ENCODE data around the gene PRPH2.
"Not testable (repeated sequence)": the region's sequence is repeated elsewhere in the genome, so short reads cannot be mapped to it uniquely, and the experiment has no call there.

The PRPH2 gene

DNA sequence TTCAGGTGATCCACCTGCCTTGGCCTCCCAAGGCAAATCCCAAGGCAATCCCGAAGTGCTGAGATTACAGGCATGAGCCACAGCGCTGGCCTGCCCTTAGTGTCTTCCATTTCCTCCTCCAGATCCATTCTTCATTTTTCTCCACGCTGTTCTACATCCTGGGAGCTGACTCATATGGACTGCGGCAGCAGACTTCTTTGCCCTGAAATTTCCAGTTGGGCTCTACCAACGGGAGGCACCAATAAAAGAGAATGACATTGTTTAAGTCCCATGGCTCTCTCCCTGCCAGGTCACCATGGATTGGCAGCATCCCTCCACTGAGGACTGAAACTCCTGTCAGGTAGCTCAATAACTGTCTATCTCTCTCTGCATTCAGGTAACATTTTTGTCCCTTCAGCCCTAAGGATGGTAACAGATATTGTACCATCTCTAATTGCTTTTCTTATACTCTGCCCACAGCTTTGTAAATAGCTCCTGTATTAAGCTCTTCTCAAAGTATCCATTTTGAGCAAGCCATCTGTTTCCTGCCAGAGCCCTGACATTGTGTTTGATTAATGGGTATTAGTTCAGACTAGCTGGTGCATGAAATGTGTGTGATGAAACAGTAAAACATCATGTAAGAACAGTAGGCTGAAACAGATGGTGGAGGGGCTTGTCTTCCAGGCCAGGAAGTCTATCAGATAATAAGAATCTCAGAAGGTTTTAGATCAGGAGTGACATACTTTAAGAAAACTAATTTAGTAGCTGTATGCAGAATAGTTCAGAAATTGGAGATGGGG lies 19.9 kb upstream of the PRPH2 start:
- DNase-seq (ENCODE audit: low read depth in 4 of 4, low spot score in 1 of 4), result no peak

DNA sequence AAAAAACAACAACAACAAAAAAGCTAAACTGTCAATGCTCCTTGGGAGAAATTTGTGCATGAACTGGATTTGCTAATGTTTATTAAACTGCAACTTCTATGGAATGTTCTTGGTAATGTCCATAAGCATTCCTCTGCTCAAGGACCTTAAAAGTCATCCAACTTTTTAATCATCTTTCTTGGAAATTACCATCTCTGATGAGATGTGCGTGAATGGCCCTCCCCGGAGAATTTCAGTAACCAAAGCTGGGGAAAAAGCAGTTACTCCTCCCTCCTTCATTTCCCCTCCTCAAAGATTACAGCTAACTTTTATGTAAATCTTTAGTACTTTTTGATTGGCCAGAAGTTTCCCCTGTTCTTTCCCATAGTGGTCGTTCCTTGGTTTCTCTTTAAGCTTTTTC lies 18.3 kb upstream of the PRPH2 start:
- no peak for DNase-seq (ENCODE audit: low read depth in 4 of 4, low spot score in 1 of 4)

DNA sequence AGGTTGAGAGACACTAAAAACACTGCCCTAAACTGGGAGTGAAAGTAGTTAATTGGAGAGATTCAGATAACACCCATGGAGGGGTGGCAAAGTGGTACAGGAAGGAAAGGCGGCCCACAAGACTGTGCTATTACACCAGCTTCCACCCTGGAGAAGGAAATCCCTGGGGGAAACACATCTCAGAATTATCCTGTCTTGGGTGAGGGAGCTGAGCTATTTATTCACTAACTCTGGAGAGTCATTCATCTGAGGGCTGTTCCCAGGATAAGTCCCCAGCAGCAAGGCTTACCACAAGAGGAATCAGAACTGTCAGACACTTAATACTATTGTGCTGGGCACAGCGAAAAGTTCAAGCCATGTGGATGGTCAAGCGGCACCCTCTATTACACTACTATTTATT lies 13.6 kb upstream of the PRPH2 start:
- DNase-seq (ENCODE audit: low read depth in 4 of 4, low spot score in 1 of 4), result no peak

DNA sequence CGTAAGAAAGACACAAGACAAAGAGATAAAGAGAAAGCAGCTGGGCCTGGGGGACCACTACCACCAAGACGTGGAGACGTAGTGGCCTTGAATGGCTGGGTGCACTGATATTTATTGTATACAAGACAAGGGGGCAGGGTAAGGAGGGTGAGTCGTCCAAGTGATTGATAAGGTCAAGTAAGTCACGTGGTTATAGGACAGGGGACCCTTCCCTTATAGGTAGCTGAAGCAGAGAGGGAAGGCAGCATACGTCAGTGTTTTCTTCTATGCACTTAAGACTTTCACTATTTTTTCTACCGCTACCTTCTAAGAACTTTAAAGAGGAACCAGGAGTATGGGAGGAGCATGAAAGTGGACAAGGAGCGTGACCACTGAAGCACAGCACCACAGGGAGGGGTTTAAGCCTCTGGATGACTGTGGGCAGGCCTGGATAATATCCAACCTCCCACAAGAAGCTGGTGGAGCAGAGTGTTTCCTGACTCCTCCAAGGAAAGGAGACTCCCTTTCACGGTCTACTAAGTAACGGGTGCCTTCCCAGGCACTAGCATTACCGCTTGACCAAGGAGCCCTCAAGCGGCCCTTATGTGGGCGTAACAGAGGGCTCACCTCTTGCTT lies 11.6 kb upstream of the PRPH2 start:
- DNase-seq (ENCODE audit: low read depth in 4 of 4, low spot score in 1 of 4), result not testable (repeated sequence)

DNA sequence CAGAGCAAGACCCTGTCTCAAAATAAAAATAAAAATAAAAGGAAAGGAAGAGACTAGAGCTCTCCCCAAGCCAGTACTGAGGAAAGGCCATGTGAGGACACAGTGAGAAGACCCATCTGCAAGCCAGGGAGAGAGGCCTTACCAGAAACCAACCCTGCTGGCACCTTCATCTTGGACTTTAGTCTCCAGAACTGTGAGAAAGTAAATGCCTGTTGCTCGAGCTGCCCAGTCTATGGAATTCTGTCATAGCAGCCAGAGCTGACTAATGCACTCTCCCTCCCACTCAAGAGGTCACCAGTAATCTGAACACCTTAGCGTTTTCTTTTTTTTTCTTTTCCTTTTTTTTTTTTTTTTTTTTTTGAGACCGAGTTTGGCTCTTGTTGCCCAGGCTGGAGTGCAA lies 7.3 kb upstream of the PRPH2 start:
- DNase-seq (ENCODE audit: low read depth in 4 of 4, low spot score in 1 of 4), result no peak

DNA sequence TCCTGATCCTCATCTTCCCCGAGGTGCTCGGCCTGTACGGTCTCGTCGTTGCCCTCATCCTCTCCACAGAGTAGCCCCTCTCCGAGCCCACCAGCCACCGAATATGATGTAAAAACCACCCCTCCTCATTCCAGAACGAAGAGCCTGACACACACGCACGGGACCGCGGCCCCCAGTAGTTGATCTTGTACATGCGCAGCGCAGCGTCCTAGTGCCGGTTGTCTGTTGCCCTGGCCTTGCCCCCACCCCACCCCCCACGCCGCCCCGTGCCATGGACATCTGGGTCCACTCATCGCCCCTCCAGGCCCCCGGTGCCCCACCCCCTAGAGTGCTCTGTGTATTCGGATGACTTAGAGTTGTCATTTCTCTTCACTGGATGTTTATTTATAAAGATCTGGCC lies 5.2 kb upstream of the PRPH2 start:
- DNase-seq (ENCODE audit: low read depth in 4 of 4, low spot score in 1 of 4), result no peak

DNA sequence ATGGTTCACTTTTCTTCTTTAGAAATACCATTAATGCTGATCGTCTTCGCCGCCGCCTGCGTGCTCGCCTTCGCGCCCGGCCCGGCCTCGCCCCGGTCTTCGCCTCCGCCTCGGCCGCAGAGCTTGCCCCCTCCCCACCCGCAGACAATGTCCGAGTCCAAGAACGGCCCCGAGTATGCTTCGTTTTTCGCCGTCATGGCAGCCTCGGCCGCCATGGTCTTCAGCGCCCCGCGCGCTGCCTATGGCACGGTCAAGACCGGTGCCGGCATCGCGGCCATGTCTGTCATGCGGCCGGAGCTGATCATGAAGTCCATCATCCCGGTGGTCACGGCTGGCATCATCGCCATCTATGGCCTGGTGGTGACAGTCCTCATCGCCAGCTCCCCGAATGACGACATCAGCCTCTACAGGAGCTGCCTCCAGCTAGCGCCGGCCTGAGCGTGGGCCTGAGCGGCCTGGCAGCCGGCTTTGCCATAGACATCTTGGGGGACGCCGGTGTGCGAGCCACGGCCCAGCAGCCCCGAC lies 4.8 kb upstream of the PRPH2 start:
- no peak for DNase-seq (ENCODE audit: low read depth in 4 of 4, low spot score in 1 of 4)

DNA sequence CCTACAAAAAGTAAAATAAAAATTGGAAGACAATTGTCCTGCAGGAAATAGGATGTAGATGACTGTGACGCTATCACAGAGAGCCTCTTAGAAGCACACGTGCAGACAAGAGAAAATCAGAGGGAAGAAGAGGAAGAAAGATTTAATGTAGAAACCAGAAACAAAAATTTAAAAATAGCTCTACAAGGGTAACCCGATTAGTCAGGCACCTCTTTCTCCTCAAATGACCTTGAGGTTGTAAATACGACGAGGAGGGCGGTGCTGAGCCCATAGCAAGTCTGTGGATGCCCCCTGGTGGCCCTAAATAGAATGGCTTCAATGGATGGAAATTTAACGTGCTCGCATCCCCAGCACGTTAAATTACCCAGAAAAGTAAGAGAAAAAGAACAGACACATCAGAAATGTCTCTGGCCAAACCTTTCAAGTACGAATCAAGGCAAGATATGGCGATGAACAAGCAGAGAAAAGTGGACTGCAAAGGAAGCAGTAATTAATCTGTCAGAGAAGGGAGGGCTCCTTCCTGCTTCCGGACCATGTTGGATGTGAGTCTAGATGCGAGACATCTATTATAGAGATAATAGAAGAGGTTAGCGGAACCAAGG lies 4.2 kb upstream of the PRPH2 start:
- peak in 2 of 4 experiments; percentile 51 to 61 for DNase-seq (ENCODE audit: low read depth in 4 of 4, low spot score in 1 of 4)

DNA sequence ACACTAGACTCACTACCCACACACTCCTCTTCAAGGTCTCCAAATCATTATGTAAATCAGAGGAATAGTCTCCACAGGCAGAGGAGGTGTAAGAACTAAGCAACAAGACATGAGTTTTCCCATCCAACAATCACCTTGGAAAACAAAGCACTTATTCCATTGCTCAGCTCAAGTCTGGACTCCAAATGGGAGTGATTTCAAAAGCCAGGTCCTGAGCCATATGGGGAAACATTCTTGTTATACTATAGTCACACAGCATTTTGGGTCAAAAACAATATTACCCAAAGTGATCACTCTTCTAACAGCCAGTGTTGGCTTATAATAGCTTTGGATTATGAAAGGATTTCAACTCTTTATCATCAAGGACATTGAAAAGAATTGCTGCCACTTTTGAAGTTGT lies 3.6 kb upstream of the PRPH2 start:
- no peak for DNase-seq (ENCODE audit: low read depth in 4 of 4, low spot score in 1 of 4)

DNA sequence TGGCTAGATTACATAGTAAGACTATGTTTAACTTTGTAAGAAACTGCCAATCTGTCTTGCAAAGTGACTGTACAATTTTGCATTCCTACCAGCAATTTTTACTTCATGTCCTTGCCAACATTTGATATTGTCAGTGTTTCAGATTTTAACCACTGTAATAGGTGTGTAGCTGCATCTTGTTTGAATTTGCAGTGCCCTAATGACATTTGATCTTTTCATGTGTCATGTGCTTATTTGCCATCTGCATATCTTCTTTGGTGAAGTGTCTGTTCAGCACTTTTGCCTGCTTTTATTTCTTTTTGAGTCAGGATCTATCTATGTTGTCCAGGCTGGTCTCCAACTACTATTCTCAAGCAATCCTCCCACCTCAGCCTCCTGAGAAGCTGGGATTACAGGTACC lies 2.4 kb upstream of the PRPH2 start:
- DNase-seq (ENCODE audit: low read depth in 4 of 4, low spot score in 1 of 4), result no peak

DNA sequence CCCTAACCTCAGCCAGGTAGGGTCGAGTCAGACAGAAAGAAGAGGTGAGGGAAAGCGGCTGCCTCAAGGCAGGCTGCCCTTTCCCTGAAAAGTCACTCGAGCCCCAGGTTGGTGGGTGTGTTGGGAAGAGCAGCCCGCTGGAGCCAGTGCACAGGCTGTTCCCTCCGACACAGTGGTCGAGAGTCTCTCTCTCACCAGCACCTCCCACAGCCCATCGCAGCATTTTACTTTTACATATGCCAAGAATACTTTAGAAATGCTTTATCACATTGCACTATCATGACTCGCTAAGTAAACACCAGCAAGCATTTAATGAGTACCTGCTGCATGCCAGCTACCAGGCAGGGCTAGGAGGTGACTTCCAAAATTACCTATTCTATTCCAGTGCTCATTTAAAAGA lies 1.7 kb downstream of the PRPH2 start:
- no peak for DNase-seq (ENCODE audit: low read depth in 4 of 4, low spot score in 1 of 4)

DNA sequence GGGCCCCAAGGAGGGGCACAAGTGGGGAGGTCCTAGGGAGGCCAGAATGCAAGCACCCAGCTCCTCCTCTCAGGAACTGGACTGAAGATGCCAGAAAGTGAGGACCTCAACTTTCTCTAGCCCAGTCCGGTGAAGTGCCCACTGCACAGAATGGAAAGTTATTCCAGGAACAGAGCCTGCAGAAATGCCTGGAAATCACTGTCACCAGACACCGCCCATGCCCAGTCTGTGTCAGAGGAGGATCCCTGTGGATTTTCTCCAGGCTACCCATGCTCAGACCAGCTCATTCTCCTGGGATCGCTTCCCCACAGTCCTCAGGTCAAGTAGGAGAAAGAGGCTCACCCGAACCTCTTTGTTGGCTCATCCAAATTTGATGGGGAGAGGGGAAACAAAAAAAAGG lies 6.5 kb downstream of the PRPH2 start:
- DNase-seq (ENCODE audit: low read depth in 4 of 4, low spot score in 1 of 4), result no peak

DNA sequence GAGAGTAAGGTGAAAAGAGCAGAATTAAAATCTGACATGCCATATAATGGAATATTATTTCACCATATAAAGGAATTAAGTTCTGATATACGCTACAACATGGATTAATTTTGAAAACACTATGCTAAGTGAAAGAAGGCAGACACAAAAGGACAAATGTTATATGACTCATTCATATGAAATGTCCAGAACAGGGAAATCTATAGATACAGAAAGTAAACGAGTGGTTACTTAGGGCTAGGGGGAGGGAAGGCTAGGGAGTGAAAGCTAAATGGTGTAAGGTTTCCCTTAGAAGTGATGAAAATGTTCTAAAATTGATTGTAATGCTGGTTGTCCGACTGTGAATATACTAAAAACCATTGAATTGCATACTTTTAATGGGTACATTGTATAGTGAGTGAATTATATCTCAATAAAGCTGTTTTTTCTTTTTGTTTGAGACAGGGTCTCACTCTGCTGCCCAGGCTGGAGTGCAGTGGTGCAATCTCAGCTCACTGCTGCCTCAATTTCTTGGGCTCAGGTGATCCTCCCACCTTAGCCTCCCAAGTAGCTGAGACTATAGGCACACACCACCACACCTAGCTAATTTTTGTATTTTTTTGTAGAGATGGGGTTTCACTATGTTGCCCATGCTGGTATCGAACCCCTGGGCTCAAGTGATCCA lies 8.2 kb downstream of the PRPH2 start:
- no peak for DNase-seq (ENCODE audit: low read depth in 4 of 4, low spot score in 1 of 4)

DNA sequence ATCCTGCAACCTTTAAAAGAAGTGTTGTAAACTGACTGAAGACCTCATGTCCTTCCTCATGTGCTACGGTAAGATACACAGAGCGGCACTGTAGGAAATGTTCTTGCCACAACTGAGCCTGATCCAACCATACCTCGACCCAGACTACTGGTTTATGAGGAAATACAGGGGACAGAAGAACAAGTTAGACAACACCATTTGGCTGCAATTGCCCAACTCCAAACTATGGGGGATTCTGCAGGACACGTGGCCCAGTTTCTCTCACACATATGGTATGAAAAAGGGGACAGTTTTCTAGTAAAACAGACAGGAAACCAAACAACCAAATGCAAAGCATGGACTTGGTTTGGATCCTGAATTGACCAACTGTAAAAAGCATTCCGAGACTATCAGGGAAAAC lies 10.5 kb downstream of the PRPH2 start:
- no peak for DNase-seq (ENCODE audit: low read depth in 4 of 4, low spot score in 1 of 4)

DNA sequence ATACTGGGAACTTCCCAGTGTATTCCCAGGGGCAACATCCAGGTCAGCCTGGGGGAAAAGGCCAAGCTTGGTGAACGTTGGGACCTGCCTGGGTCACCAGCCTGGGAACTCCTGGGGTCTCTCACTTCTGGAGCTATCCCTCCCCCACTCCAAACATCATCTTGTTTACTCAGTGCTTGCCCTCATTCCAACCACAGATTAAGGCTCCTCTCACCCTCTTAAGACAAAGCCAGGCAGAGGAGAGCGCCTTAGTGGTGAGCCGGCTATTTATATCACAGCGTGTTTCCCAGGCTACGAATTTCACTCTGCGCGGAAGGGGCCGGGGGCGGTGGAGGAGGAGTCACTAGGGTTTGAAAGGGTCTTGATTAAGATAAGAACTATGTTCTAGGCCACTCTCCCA lies 12.1 kb downstream of the PRPH2 start:
- no peak for DNase-seq (ENCODE audit: low read depth in 4 of 4, low spot score in 1 of 4)

DNA sequence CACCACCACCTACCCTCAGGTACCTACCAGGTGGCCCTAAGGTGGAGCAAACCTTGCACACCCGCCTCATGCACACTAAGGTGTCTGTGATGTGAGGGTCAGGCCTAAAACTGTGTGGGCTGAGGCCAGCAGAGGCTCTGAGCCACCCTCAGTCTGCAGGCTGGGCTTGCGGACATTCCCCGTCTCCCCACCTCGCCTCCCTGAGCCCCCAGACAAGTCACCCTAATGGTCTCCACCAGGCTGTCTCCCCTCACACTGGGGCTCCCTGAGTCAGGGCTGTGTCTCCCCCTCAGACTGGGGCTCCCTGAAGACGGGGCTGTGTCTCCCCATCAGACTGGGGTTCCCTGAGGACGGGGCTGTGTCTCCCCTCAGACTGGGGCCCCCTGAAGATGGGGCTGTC lies 12.5 kb downstream of the PRPH2 start:
- no peak for DNase-seq (ENCODE audit: low read depth in 4 of 4, low spot score in 1 of 4)

DNA sequence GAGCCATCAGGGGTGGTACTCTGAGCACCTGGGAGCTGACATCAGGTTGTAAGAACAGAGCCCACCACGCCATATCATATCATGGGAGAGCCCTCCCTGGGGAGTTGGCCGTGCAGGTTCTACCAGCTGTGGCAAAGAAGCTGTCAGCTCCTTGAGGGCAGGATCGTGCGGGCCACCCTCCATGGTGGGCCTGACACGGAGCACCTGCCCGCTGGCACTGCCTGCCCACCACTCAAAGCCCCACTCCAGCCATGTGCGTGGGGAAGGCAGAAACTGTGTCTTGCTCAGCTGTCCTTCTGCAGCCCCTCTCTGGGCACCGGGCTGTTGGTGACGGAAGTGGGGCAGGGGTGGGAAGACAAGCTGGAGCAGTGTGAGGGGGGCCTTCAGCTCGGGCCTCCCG lies 14.3 kb downstream of the PRPH2 start:
- no peak for DNase-seq (ENCODE audit: low read depth in 4 of 4, low spot score in 1 of 4)

DNA sequence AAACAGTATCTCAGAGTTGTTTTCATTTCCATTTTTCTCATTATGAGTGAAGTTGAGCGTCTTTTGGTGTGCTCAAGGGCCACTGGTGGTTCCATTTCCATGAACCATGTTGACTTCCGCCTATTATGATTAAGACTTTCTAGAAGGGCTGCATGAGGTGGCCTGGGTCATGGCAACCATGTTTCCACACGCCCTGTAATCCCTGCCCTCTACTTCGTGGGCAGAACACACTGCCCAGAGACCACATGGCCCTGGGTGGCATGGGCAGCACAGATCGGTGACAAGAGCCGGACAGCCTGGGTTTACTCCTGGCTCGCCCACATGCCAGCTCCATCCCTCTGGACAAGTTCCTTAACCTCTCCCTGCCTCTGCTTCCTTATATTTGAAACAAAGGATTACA lies 14.8 kb downstream of the PRPH2 start:
- DNase-seq (ENCODE audit: low read depth in 4 of 4, low spot score in 1 of 4), result no peak

DNA sequence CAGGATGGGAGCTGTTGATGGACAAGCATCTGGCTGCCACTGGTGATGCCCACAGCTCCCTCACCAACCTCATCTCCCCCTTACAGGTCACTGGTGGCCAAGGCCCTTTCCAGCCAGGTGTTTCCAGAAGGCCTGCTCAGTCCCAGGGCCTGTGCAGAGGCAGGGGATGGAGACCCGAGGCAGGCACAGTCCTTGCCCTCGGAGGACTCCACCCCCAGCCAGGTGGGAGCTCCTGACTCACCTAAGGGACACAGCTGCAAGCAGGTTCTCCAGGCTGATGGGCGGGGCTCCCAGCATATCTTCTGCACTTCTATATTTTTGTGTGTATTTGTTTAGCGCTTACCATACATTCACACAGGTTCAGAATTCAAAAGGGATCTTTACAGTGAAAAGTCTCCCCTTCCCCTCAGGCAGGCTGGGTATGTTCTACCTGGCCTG lies 17.4 kb downstream of the PRPH2 start:
- DNase-seq (ENCODE audit: low read depth in 4 of 4, low spot score in 1 of 4), result no peak

DNA sequence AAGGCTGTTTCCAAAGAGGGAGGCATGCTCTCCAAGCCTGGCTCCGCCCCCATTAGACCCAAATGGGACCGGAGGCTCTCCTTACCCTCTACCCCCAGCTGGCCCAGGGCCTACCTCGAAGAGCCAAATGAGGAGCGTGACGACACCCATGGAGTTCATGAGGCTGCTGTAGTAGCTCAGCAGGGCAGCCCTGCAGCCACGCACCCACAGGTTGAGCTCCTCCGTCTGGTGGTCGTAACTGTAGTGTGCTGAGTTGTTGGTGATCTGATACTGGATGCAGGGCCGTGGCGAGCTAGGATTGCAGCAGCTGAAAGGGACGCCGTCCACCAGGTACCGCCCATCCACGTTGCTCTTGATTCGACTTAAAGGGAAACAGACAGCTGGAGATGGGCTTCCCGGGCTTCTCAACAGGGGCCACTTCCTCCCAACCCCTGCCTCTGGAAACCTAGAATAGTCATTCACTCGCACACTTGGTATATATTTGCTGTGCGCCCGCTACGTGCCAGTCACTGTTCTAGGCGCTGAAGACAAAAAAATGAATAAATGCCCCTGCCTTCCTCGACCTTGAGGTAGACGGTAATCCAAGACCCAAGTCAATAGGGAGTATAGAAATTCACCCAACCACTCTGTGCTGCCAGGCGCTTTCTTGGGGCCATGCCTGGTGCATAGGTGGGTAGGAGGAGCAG lies 18.0 kb downstream of the PRPH2 start:
- no peak for DNase-seq (ENCODE audit: low read depth in 4 of 4, low spot score in 1 of 4)

DNA sequence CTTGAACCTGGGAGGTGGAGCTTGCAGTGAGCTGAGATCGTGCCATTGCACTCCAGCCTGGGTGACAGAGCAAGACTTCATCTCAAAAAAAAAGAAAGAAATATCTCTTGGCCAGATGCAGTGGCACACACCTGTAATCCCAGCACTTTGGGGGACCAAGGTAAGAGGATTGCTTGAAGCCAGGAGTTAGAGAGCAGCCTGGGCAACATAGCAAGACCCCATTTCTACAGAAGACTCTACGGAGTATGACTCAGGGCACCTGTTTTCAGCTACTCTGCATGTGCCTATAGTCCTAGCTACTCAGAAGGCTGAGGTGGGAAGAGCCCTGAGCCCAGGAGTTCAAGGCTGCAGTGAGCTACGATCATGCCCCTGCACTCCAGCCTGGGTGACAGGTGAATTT lies 19.6 kb downstream of the PRPH2 start:
- DNase-seq (ENCODE audit: low read depth in 4 of 4, low spot score in 1 of 4), result not testable (repeated sequence)
